NCI-H345 treated with DMSO at 0.1 percent for 48 hours (cell line): ENCODE measurements around the gene GALNT15.

Experiments
- DNase-seq: peaks from one replicate; lab custom pipeline; 2025; ENCODE audit not compliant: unreplicated experiment; lab: John Stamatoyannopoulos, UW

Gene GALNT15

GRCh38 chr3:16174389-16174788, at the start of gene GALNT15:
TSS of gene GALNT15 (plus strand) at chr3:16174680. CDS start at chr3:16175152, 472 bp downstream.
- DNase-seq: no peak

- DNase-seq: no peak
These were observed 47.8 kb upstream of the GALNT15 start for GRCh38 chr3:16126634-16127033.

GRCh38 chr3:16127249-16127648, 47.2 kb upstream of the GALNT15 start:
- no peak for DNase-seq

- no peak for DNase-seq
These were observed 44.4 kb upstream of the GALNT15 start for GRCh38 chr3:16130066-16130465.

GRCh38 chr3:16132190-16132589, 42.3 kb upstream of the GALNT15 start:
- no peak for DNase-seq

- DNase-seq: no peak
These were observed 41.6 kb upstream of the GALNT15 start for GRCh38 chr3:16132928-16133327.

GRCh38 chr3:16134173-16134928, 40.1 kb upstream of the GALNT15 start:
- no peak for DNase-seq

GRCh38 chr3:16136055-16136454, 38.4 kb upstream of the GALNT15 start:
- DNase-seq: no peak

GRCh38 chr3:16137044-16137443, 37.4 kb upstream of the GALNT15 start:
- DNase-seq: no peak

- DNase-seq: no peak
These were observed 36.5 kb upstream of the GALNT15 start for GRCh38 chr3:16137977-16138376.

GRCh38 chr3:16140116-16140893, 34.2 kb upstream of the GALNT15 start:
- no peak for DNase-seq

GRCh38 chr3:16140894-16141285, 33.6 kb upstream of the GALNT15 start:
- no peak for DNase-seq

- DNase-seq: no peak
These were observed 32.0 kb upstream of the GALNT15 start for GRCh38 chr3:16142350-16143025.

- DNase-seq: no peak
These were observed 30.5 kb upstream of the GALNT15 start for GRCh38 chr3:16143861-16144447.

- no peak for DNase-seq
These were observed 29.3 kb upstream of the GALNT15 start for GRCh38 chr3:16145176-16145575.

GRCh38 chr3:16146015-16146730, 28.3 kb upstream of the GALNT15 start:
- DNase-seq: no peak

- no peak for DNase-seq
These were observed 27.1 kb upstream of the GALNT15 start for GRCh38 chr3:16147220-16147994.

- no peak for DNase-seq
These were observed 26.3 kb upstream of the GALNT15 start for GRCh38 chr3:16148213-16148612.

- no peak for DNase-seq
These were observed 25.7 kb upstream of the GALNT15 start for GRCh38 chr3:16148783-16149182.

- DNase-seq: no peak
These were observed 24.2 kb upstream of the GALNT15 start for GRCh38 chr3:16150285-16150684.
